ENCODE results near the gene MRPS17. TPM values are rescaled to one million over a fixed set of nuclear protein-coding genes. Genes with fewer than 3 reads are reported as not detected.

Gene MRPS17
- total and polyA plus RNA-seq, 10 of the 15 experiments (the other 5 are each of a cell fraction or from before 2014, with no cell fraction given): 18.7 to 74.5 (median 29.2) TPM

Other genes with a start within 250 kb of the MRPS17 start
Only the 7 nearest of the 9 such genes appear.
- gene SEPTIN14, start 89.1 kb upstream of the MRPS17 start, total RNA-seq (2014; rRNA removed): not detected in 2 replicates
- gene SEPTIN14, start 89.1 kb upstream of the MRPS17 start, total RNA-seq (2014; rRNA removed; fragmentation: Illumina TruSeq; extraction: Trizol): not detected in 2 replicates
- not detected in 2 replicates for gene SEPTIN14, start 89.1 kb upstream of the MRPS17 start, total RNA-seq (2021)
- gene SEPTIN14, start 89.1 kb upstream of the MRPS17 start, polyA plus RNA-seq (2011; rRNA removed): not detected in 2 replicates
- 0.01 TPM in 1 of 2 replicates, not detected in the other for gene SEPTIN14, start 89.1 kb upstream of the MRPS17 start, polyA plus RNA-seq (2014; fragmentation: Illumina TruSeq; extraction: Trizol)
- gene SEPTIN14, start 89.1 kb upstream of the MRPS17 start, polyA plus RNA-seq (2014; fragmentation: Nextera tagmentation; extraction: Ambion mirVana): not detected
- gene SEPTIN14, start 89.1 kb upstream of the MRPS17 start, polyA plus RNA-seq (2014; rRNA removed): not detected in 2 replicates
- gene SEPTIN14, start 89.1 kb upstream of the MRPS17 start, polyA plus RNA-seq (2016; fragmentation: Nextera tagmentation; extraction: Ambion mirVana): not detected
- gene ZNF713, start 64.4 kb upstream of the MRPS17 start, total RNA-seq (2014; rRNA removed): 2.0 and 3.7 TPM in 2 replicates
- gene ZNF713, start 64.4 kb upstream of the MRPS17 start, total RNA-seq (2014; rRNA removed; fragmentation: Illumina TruSeq; extraction: Trizol): 3.4 TPM in 2 replicates
- gene ZNF713, start 64.4 kb upstream of the MRPS17 start, total RNA-seq (2021): 1.0 and 1.7 TPM in 2 replicates
- gene ZNF713, start 64.4 kb upstream of the MRPS17 start, polyA plus RNA-seq (2011; rRNA removed): 1.9 and 2.5 TPM in 2 replicates
- 2.8 and 4.2 TPM in 2 replicates for gene ZNF713, start 64.4 kb upstream of the MRPS17 start, polyA plus RNA-seq (2014; fragmentation: Illumina TruSeq; extraction: Trizol)
- gene ZNF713, start 64.4 kb upstream of the MRPS17 start, polyA plus RNA-seq (2014; fragmentation: Nextera tagmentation; extraction: Ambion mirVana): under 1 TPM; 0.21 to 0.62 TPM
- 1.1 and 1.2 TPM in 2 replicates for gene ZNF713, start 64.4 kb upstream of the MRPS17 start, polyA plus RNA-seq (2014; rRNA removed)
- 1 to 10 TPM; 1.6 to 2.2 TPM for gene ZNF713, start 64.4 kb upstream of the MRPS17 start, polyA plus RNA-seq (2016; fragmentation: Nextera tagmentation; extraction: Ambion mirVana)
- gene NIPSNAP2, start 12.7 kb downstream of the MRPS17 start, total RNA-seq (2014; rRNA removed): 47.7 TPM in 2 replicates
- gene NIPSNAP2, start 12.7 kb downstream of the MRPS17 start, total RNA-seq (2014; rRNA removed; fragmentation: Illumina TruSeq; extraction: Trizol): 51.7 and 52.0 TPM in 2 replicates
- gene NIPSNAP2, start 12.7 kb downstream of the MRPS17 start, total RNA-seq (2021): 44.7 and 45.0 TPM in 2 replicates
- gene NIPSNAP2, start 12.7 kb downstream of the MRPS17 start, polyA plus RNA-seq (2011; rRNA removed): 70.8 and 104 TPM in 2 replicates
- 62.9 and 102 TPM in 2 replicates for gene NIPSNAP2, start 12.7 kb downstream of the MRPS17 start, polyA plus RNA-seq (2014; fragmentation: Illumina TruSeq; extraction: Trizol)
- 10 to 100 TPM; 24.7 to 29.9 TPM for gene NIPSNAP2, start 12.7 kb downstream of the MRPS17 start, polyA plus RNA-seq (2014; fragmentation: Nextera tagmentation; extraction: Ambion mirVana)
- 38.8 and 46.9 TPM in 2 replicates for gene NIPSNAP2, start 12.7 kb downstream of the MRPS17 start, polyA plus RNA-seq (2014; rRNA removed)
- gene NIPSNAP2, start 12.7 kb downstream of the MRPS17 start, polyA plus RNA-seq (2016; fragmentation: Nextera tagmentation; extraction: Ambion mirVana): 10 to 100 TPM; 83.8 to 88.5 TPM
- 35.3 and 36.4 TPM in 2 replicates for gene PSPH, start 99.6 kb downstream of the MRPS17 start, total RNA-seq (2014; rRNA removed)
- gene PSPH, start 99.6 kb downstream of the MRPS17 start, total RNA-seq (2014; rRNA removed; fragmentation: Illumina TruSeq; extraction: Trizol): 20.1 and 21.2 TPM in 2 replicates
- 24.8 and 25.0 TPM in 2 replicates for gene PSPH, start 99.6 kb downstream of the MRPS17 start, total RNA-seq (2021)
- 15.4 and 16.2 TPM in 2 replicates for gene PSPH, start 99.6 kb downstream of the MRPS17 start, polyA plus RNA-seq (2011; rRNA removed)
- gene PSPH, start 99.6 kb downstream of the MRPS17 start, polyA plus RNA-seq (2014; fragmentation: Illumina TruSeq; extraction: Trizol): 9.1 and 23.0 TPM in 2 replicates
- gene PSPH, start 99.6 kb downstream of the MRPS17 start, polyA plus RNA-seq (2014; fragmentation: Nextera tagmentation; extraction: Ambion mirVana): 10 to 100 TPM in 1 of 2 experiments, 1 to 10 TPM in 1; 5.2 to 10.5 TPM
- gene PSPH, start 99.6 kb downstream of the MRPS17 start, polyA plus RNA-seq (2014; rRNA removed): 21.6 and 28.3 TPM in 2 replicates
- 10 to 100 TPM; 24.8 to 26.1 TPM for gene PSPH, start 99.6 kb downstream of the MRPS17 start, polyA plus RNA-seq (2016; fragmentation: Nextera tagmentation; extraction: Ambion mirVana)
- 263 and 264 TPM in 2 replicates for gene CCT6A, start 99.9 kb downstream of the MRPS17 start, total RNA-seq (2014; rRNA removed)
- gene CCT6A, start 99.9 kb downstream of the MRPS17 start, total RNA-seq (2014; rRNA removed; fragmentation: Illumina TruSeq; extraction: Trizol): 324 and 357 TPM in 2 replicates
- 202 and 206 TPM in 2 replicates for gene CCT6A, start 99.9 kb downstream of the MRPS17 start, total RNA-seq (2021)
- gene CCT6A, start 99.9 kb downstream of the MRPS17 start, polyA plus RNA-seq (2011; rRNA removed): 346 and 392 TPM in 2 replicates
- gene CCT6A, start 99.9 kb downstream of the MRPS17 start, polyA plus RNA-seq (2014; fragmentation: Illumina TruSeq; extraction: Trizol): 272 and 346 TPM in 2 replicates
- 100 to 1,000 TPM; 191 to 319 TPM for gene CCT6A, start 99.9 kb downstream of the MRPS17 start, polyA plus RNA-seq (2014; fragmentation: Nextera tagmentation; extraction: Ambion mirVana)
- gene CCT6A, start 99.9 kb downstream of the MRPS17 start, polyA plus RNA-seq (2014; rRNA removed): 247 and 252 TPM in 2 replicates
- 100 to 1,000 TPM; 455 to 480 TPM for gene CCT6A, start 99.9 kb downstream of the MRPS17 start, polyA plus RNA-seq (2016; fragmentation: Nextera tagmentation; extraction: Ambion mirVana)
- gene SUMF2, start 112.4 kb downstream of the MRPS17 start, total RNA-seq (2014; rRNA removed): 84.6 and 96.1 TPM in 2 replicates
- 70.8 and 72.4 TPM in 2 replicates for gene SUMF2, start 112.4 kb downstream of the MRPS17 start, total RNA-seq (2014; rRNA removed; fragmentation: Illumina TruSeq; extraction: Trizol)
- gene SUMF2, start 112.4 kb downstream of the MRPS17 start, total RNA-seq (2021): 102 and 103 TPM in 2 replicates
- gene SUMF2, start 112.4 kb downstream of the MRPS17 start, polyA plus RNA-seq (2011; rRNA removed): 57.6 and 70.5 TPM in 2 replicates
- 87.4 and 106 TPM in 2 replicates for gene SUMF2, start 112.4 kb downstream of the MRPS17 start, polyA plus RNA-seq (2014; fragmentation: Illumina TruSeq; extraction: Trizol)
- gene SUMF2, start 112.4 kb downstream of the MRPS17 start, polyA plus RNA-seq (2014; fragmentation: Nextera tagmentation; extraction: Ambion mirVana): 10 to 100 TPM; 39.9 to 62.4 TPM
- 85.7 and 93.0 TPM in 2 replicates for gene SUMF2, start 112.4 kb downstream of the MRPS17 start, polyA plus RNA-seq (2014; rRNA removed)
- 10 to 100 TPM; 67.7 to 72.6 TPM for gene SUMF2, start 112.4 kb downstream of the MRPS17 start, polyA plus RNA-seq (2016; fragmentation: Nextera tagmentation; extraction: Ambion mirVana)
- 0.27 and 1.6 TPM in 2 replicates for gene PHKG1, start 141.1 kb downstream of the MRPS17 start, total RNA-seq (2014; rRNA removed)
- gene PHKG1, start 141.1 kb downstream of the MRPS17 start, total RNA-seq (2014; rRNA removed; fragmentation: Illumina TruSeq; extraction: Trizol): 0.45 and 1.1 TPM in 2 replicates
- gene PHKG1, start 141.1 kb downstream of the MRPS17 start, total RNA-seq (2021): 0.64 and 0.82 TPM in 2 replicates
- 0.62 and 1.4 TPM in 2 replicates for gene PHKG1, start 141.1 kb downstream of the MRPS17 start, polyA plus RNA-seq (2011; rRNA removed)
- gene PHKG1, start 141.1 kb downstream of the MRPS17 start, polyA plus RNA-seq (2014; fragmentation: Illumina TruSeq; extraction: Trizol): 0.11 and 0.43 TPM in 2 replicates
- gene PHKG1, start 141.1 kb downstream of the MRPS17 start, polyA plus RNA-seq (2014; fragmentation: Nextera tagmentation; extraction: Ambion mirVana): under 1 TPM; 0.08 to 0.09 TPM
- 0.86 and 1.2 TPM in 2 replicates for gene PHKG1, start 141.1 kb downstream of the MRPS17 start, polyA plus RNA-seq (2014; rRNA removed)
- gene PHKG1, start 141.1 kb downstream of the MRPS17 start, polyA plus RNA-seq (2016; fragmentation: Nextera tagmentation; extraction: Ambion mirVana): under 1 TPM; 0.15 to 0.31 TPM